Activated CD4-positive, alpha-beta T cell treated with anti-CD3 and anti-CD28 coated beads, Interleukin-2, amount 10 ng/mL, durations not matched to agents 24 days and 14 days (primary cell): Measurements from ENCODE around the gene DSCAM. TPM values are rescaled to one million over a fixed set of nuclear protein-coding genes. Genes with fewer than 3 reads are reported as not detected.

ENCODE experiments used
- DNase-seq: peaks from one replicate; pipeline ENCODE4 v3.0.0; 2022
- H3K27ac Mint-ChIP-seq: one replicate; pipeline ENCODE4 v1.8.0; 2022; ENCODE audit warnings: mild to moderate bottlenecking, mixed read lengths
- H3K27me3 Mint-ChIP-seq: one replicate; pipeline ENCODE4 v1.8.0; 2022; ENCODE audit warnings: mixed read lengths
- H3K36me3 Mint-ChIP-seq: one replicate; pipeline ENCODE4 v1.8.0; 2022; ENCODE audit warnings: low read depth, mild to moderate bottlenecking, mixed read lengths
- H3K4me1 Mint-ChIP-seq: one replicate; pipeline ENCODE4 v1.8.0; 2021; ENCODE audit warnings: mixed read lengths
- H3K4me3 Mint-ChIP-seq: one replicate; pipeline ENCODE4 v1.8.0; 2022; ENCODE audit warnings: mild to moderate bottlenecking, moderate library complexity, mixed read lengths
- H3K9me3 Mint-ChIP-seq: one replicate; pipeline ENCODE4 v1.8.0; 2021; ENCODE audit warnings: mixed read lengths
- intact Hi-C: fragments of 100-400 bp; cut with micrococcal nuclease; formaldehyde crosslinking; loops from one replicate; pipeline ENCODE4 v1.15.1; 2023
- total RNA-seq: library from RNA; stranded (reverse); gene quantifications from 2 replicates; pipeline ENCODE4 v1.2.3, GENCODE V29; 2022

Gene DSCAM
- total RNA-seq, 1 donor from 2014 or later, result not detected

- no peak for DNase-seq
- peaks cover 3% of the 10 kb centered on the region for H3K4me1 Mint-ChIP-seq
- H3K27ac Mint-ChIP-seq, result no peak overlapping the region
- no peaks in the 10 kb centered on the region for H3K27me3 Mint-ChIP-seq
- no peaks in the 10 kb centered on the region for H3K36me3 Mint-ChIP-seq
- H3K4me3 Mint-ChIP-seq, result no peak overlapping the region
- intact Hi-C loops, result no loop called here
- no peaks in the 10 kb centered on the region for H3K9me3 Mint-ChIP-seq
Observed at GRCh38 chr21:40696246-40696645, 150.7 kb downstream of the DSCAM start.

- Mint-ChIP-seq H3K27me3 (no peaks in the 10 kb centered on the region), H3K4me3 (no peak overlapping the region), H3K36me3 (no peaks in the 10 kb centered on the region), H3K9me3 (no peaks in the 10 kb centered on the region), H3K27ac (no peak overlapping the region), H3K4me1 (no peaks in the 10 kb centered on the region)
- DNase-seq, result no peak
- intact Hi-C loops, result no loop called here
Observed at GRCh38 chr21:40689840-40690360, 157.1 kb downstream of the DSCAM start.

- Mint-ChIP-seq H3K27ac (no peak overlapping the region), H3K27me3 (no peaks in the 10 kb centered on the region), H3K4me3 (no peak overlapping the region), H3K36me3 (no peaks in the 10 kb centered on the region), H3K9me3 (no peaks in the 10 kb centered on the region), H3K4me1 (no peaks in the 10 kb centered on the region)
- intact Hi-C loops, result no loop called here
- DNase-seq, result no peak
Observed at GRCh38 chr21:40689217-40689616, 157.7 kb downstream of the DSCAM start.

- Mint-ChIP-seq H3K36me3 (no peaks in the 10 kb centered on the region), H3K4me1 (no peaks in the 10 kb centered on the region), H3K9me3 (no peaks in the 10 kb centered on the region), H3K4me3 (no peak overlapping the region), H3K27me3 (no peaks in the 10 kb centered on the region), H3K27ac (no peak overlapping the region)
- intact Hi-C loops, result no loop called here
- DNase-seq, result no peak
Observed at GRCh38 chr21:40688106-40688864, 158.7 kb downstream of the DSCAM start.

- no peak for DNase-seq
- Mint-ChIP-seq H3K4me1 (no peaks in the 10 kb centered on the region), H3K27me3 (no peaks in the 10 kb centered on the region), H3K9me3 (no peaks in the 10 kb centered on the region), H3K27ac (no peak overlapping the region), H3K36me3 (no peaks in the 10 kb centered on the region), H3K4me3 (no peak overlapping the region)
- intact Hi-C loops, result no loop called here
Observed at GRCh38 chr21:40687625-40688024, 159.3 kb downstream of the DSCAM start.

GRCh38 chr21:40686526-40686925 is 160.4 kb downstream of the DSCAM start:
- intact Hi-C loops, result no loop called here
- DNase-seq, result no peak
- Mint-ChIP-seq H3K27me3 (no peaks in the 10 kb centered on the region), H3K4me3 (no peak overlapping the region), H3K9me3 (no peaks in the 10 kb centered on the region), H3K36me3 (no peaks in the 10 kb centered on the region), H3K27ac (no peak overlapping the region), H3K4me1 (no peaks in the 10 kb centered on the region)

GRCh38 chr21:40685141-40685540 is 161.8 kb downstream of the DSCAM start:
- H3K9me3 Mint-ChIP-seq, result no peaks in the 10 kb centered on the region
- H3K27ac Mint-ChIP-seq, result no peak overlapping the region
- no peaks in the 10 kb centered on the region for H3K4me1 Mint-ChIP-seq
- intact Hi-C loops, result no loop called here
- DNase-seq, result no peak
- no peak overlapping the region for H3K4me3 Mint-ChIP-seq
- no peaks in the 10 kb centered on the region for H3K36me3 Mint-ChIP-seq
- no peaks in the 10 kb centered on the region for H3K27me3 Mint-ChIP-seq

- H3K9me3 Mint-ChIP-seq, result no peaks in the 10 kb centered on the region
Observed at GRCh38 chr21:40684726-40685125, 162.2 kb downstream of the DSCAM start.

GRCh38 chr21:40683349-40683748 is 163.6 kb downstream of the DSCAM start:
- no peaks in the 10 kb centered on the region for H3K27me3 Mint-ChIP-seq
- H3K4me1 Mint-ChIP-seq, result no peaks in the 10 kb centered on the region
- no peak overlapping the region for H3K27ac Mint-ChIP-seq
- no peaks in the 10 kb centered on the region for H3K9me3 Mint-ChIP-seq
- intact Hi-C loops, result no loop called here
- no peaks in the 10 kb centered on the region for H3K36me3 Mint-ChIP-seq
- DNase-seq, result no peak
- H3K4me3 Mint-ChIP-seq, result no peak overlapping the region

More at GRCh38 chr21:40684726-40685125, 162.2 kb downstream of the DSCAM start:
- Mint-ChIP-seq H3K36me3 (no peaks in the 10 kb centered on the region), H3K4me3 (no peak overlapping the region), H3K27me3 (no peaks in the 10 kb centered on the region), H3K4me1 (no peaks in the 10 kb centered on the region), H3K27ac (no peak overlapping the region)
- intact Hi-C loops, result no loop called here
- DNase-seq, result no peak

GRCh38 chr21:40681164-40681859 is 165.6 kb downstream of the DSCAM start:
- Mint-ChIP-seq H3K4me3 (no peak overlapping the region), H3K27me3 (no peaks in the 10 kb centered on the region), H3K36me3 (no peaks in the 10 kb centered on the region), H3K9me3 (no peaks in the 10 kb centered on the region), H3K27ac (no peak overlapping the region), H3K4me1 (no peaks in the 10 kb centered on the region)
- intact Hi-C loops, result no loop called here
- DNase-seq, result no peak

- H3K4me1 Mint-ChIP-seq, result no peaks in the 10 kb centered on the region
- intact Hi-C loops, result no loop called here
- H3K4me3 Mint-ChIP-seq, result no peak overlapping the region
- DNase-seq, result no peak
- H3K27ac Mint-ChIP-seq, result no peak overlapping the region
- H3K36me3 Mint-ChIP-seq, result no peaks in the 10 kb centered on the region
- no peaks in the 10 kb centered on the region for H3K9me3 Mint-ChIP-seq
- no peaks in the 10 kb centered on the region for H3K27me3 Mint-ChIP-seq
Observed at GRCh38 chr21:40680311-40680710, 166.6 kb downstream of the DSCAM start.

GRCh38 chr21:40678681-40679284 is 168.2 kb downstream of the DSCAM start:
- H3K9me3 Mint-ChIP-seq, result no peaks in the 10 kb centered on the region
- H3K4me3 Mint-ChIP-seq, result no peak overlapping the region
- no peak overlapping the region for H3K27ac Mint-ChIP-seq
- H3K4me1 Mint-ChIP-seq, result no peaks in the 10 kb centered on the region
- H3K27me3 Mint-ChIP-seq, result no peaks in the 10 kb centered on the region
- DNase-seq, result no peak
- intact Hi-C loops, result no loop called here
- H3K36me3 Mint-ChIP-seq, result no peaks in the 10 kb centered on the region

- Mint-ChIP-seq H3K9me3 (no peaks in the 10 kb centered on the region), H3K36me3 (no peaks in the 10 kb centered on the region), H3K27me3 (no peaks in the 10 kb centered on the region), H3K27ac (no peak overlapping the region), H3K4me3 (no peak overlapping the region), H3K4me1 (no peaks in the 10 kb centered on the region)
- DNase-seq, result no peak
- intact Hi-C loops, result no loop called here
Observed at GRCh38 chr21:40675017-40675416, 171.9 kb downstream of the DSCAM start.

- H3K9me3 Mint-ChIP-seq, result no peaks in the 10 kb centered on the region
- no peaks in the 10 kb centered on the region for H3K27me3 Mint-ChIP-seq
- intact Hi-C loops, result no loop called here
- no peak overlapping the region for H3K27ac Mint-ChIP-seq
- no peak for DNase-seq
- no peaks in the 10 kb centered on the region for H3K4me1 Mint-ChIP-seq
- no peaks in the 10 kb centered on the region for H3K36me3 Mint-ChIP-seq
- H3K4me3 Mint-ChIP-seq, result no peak overlapping the region
Observed at GRCh38 chr21:40672602-40673001, 174.4 kb downstream of the DSCAM start.
